ENCODE data around the gene CEP19. TPM values are rescaled to one million over a fixed set of nuclear protein-coding genes. Genes with fewer than 3 reads are reported as not detected.
A peak's percentile ranks its signal among the peaks of the same experiment; 100 is the strongest.
"Not testable (repeated sequence)": the region's sequence is repeated elsewhere in the genome, so short reads cannot be mapped to it uniquely, and the experiment has no call there.

Gene CEP19
- total RNA-seq, 4 donors from 2014 or later: 1.7 to 5.9 TPM; not detected in 2

DNA sequence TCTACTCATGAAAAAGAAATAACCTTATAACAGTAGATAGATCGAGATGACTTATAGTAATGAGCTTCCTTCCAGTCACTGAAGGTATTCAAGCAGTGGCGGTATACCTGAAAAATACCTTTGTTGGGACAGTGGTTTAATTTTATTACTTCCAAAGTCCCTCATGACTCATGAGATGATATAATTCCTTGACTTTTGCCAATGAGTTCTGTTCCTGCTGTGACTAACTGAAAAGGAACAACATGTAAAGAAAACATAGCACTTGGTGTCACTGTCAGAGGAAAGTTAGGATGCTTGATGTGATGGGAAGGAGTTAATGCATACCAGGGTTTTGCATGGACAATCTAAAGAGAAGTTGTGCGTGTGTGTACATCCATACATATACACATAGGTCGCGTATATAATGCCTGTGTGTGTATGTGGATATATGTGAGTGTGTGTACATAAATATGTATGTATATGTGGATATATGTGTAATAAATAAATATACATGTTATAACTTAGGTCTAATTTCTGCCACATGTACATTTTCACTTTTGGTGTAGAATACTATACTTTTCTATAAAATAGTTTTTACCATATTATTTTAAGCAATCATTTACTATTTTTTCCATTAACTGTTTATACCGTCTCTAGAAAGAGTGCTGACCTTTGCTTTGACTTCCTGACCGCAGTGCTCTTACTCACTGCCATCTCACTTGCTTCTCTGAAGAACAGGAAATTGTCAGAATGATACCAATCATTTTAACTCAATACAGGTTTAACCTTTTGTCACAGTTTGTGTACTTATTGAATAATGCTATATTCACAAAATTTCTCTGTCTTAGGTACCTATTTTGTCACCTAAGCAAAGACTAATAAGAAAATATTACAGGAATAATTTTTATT is 15.0 kb upstream of the CEP19 start:
- intact Hi-C loops (cut with DNase I; ENCODE audit: low total_unique reads): no loop called here
- Histone ChIP-seq H3K36me3 (no peaks in the 10 kb centered on the region), H3K27me3 (no peaks in the 10 kb centered on the region), H3K27ac (no peak overlapping the region), H3K4me3 (no peak overlapping the region), H3K4me1 (no peaks in the 10 kb centered on the region), H3K9me3 (no peaks in the 10 kb centered on the region)
- TF ChIP-seq CTCF (IDR thresholded peaks at IDR 0.05): no peak
- no peak for TF ChIP-seq POLR2A (IDR thresholded peaks at IDR 0.05)
- no peak for DNase-seq

GRCh38 chr3:196721097-196721496 is 9.0 kb upstream of the CEP19 start:
- H3K4me1 ChIP-seq: no peaks in the 10 kb centered on the region
- H3K4me3 ChIP-seq: no peak overlapping the region
- no peak for DNase-seq
- no peaks in the 10 kb centered on the region for H3K9me3 ChIP-seq
- no peaks in the 10 kb centered on the region for H3K27me3 ChIP-seq
- intact Hi-C loops (cut with DNase I; ENCODE audit: low total_unique reads): no loop called here
- no peak overlapping the region for H3K27ac ChIP-seq
- H3K36me3 ChIP-seq: no peaks in the 10 kb centered on the region
- TF ChIP-seq POLR2A (IDR thresholded peaks at IDR 0.05) (no peak), CTCF (IDR thresholded peaks at IDR 0.05) (no peak)

DNA sequence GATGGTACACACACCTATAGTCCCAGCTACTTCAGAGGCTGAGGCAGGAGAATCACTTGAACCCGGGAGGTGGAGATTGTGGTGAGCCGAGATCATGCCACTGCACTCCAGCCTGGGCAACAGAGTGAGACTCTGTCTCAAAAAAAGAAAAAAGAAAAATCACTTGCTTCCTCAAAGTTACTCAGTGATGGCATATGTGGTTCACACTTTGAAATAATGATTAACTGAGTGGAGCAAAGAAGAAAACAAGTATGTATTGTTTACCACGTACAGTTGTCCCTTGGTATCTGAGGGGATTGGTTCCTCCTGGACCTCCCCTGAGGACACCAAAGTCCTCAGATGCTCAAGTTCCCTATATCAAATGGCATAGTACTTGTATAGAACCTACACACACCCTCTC is 5.1 kb upstream of the CEP19 start:
- DNase-seq; H3K27me3 ChIP-seq; H3K36me3 ChIP-seq; H3K9me3 ChIP-seq; H3K4me3 ChIP-seq; intact Hi-C loops (cut with DNase I; ENCODE audit: low total_unique reads); H3K4me1 ChIP-seq; H3K27ac ChIP-seq: not testable (repeated sequence)

DNA sequence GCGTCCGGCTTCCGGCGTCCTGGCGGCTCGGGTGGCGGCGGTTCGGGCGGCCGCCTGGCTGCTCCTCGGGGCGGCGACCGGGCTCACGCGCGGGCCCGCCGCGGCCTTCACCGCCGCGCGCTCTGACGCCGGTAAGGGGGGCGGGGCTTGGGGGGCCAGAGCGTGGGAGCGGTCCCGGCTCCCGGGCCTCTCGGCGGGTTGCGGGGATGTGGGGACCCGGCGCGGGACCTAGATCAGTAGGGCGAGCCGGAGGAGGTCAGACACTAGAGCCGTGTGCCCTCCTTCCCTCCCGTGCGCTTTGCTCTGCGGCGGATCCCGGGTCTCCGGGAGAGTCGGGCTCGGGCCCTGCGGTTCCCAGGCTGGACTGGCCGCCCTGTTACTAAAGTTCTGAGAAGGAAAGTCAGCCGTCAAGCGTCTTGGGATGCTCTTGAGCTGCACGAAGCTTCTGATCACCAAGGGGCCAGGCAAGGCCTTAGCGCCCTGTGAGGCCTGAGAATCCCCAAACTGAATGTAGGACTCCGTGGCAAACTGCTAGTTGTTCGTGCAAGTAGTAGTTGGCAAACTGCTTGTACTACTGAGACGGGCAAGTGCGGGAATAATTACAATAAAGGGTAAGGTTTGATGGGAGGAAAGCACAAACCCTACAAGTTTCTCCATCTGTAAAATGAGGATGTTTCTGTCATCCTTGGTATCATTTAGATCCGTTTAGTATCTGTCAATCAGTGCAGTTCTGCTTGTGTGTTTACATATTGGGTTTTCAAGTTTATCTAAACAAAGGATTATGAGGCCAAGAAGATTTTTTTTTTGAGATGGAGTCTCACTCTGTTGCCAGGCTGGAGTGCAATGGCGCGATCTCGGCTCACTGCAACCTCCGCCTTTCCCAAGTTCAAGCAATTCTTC is 714 bp upstream of the CEP19 start:
- no peak for TF ChIP-seq POLR2A (IDR thresholded peaks at IDR 0.05)
- TF ChIP-seq CTCF (IDR thresholded peaks at IDR 0.05): no peak
- intact Hi-C loops (cut with DNase I; ENCODE audit: low total_unique reads): no loop called here
- Histone ChIP-seq H3K36me3 (no peaks in the 10 kb centered on the region), H3K27me3 (no peaks in the 10 kb centered on the region), H3K9me3 (no peaks in the 10 kb centered on the region), H3K4me1 (peaks cover 0 to 6% of the 10 kb centered on the region in 2 donors), H3K4me3 (peak overlapping the region; percentile 73 to 94), H3K27ac (peak overlapping the region; percentile 86 to 89)
- peak; percentile 54 to 71 for DNase-seq

GRCh38 chr3:196708467-196708866 is 3.6 kb downstream of the CEP19 start:
- H3K9me3 ChIP-seq: no peaks in the 10 kb centered on the region
- TF ChIP-seq POLR2A (IDR thresholded peaks at IDR 0.05) (no peak), CTCF (IDR thresholded peaks at IDR 0.05) (no peak)
- DNase-seq: no peak
- H3K36me3 ChIP-seq: no peaks in the 10 kb centered on the region
- H3K27ac ChIP-seq: no peak overlapping the region
- H3K27me3 ChIP-seq: no peaks in the 10 kb centered on the region
- intact Hi-C loops (cut with DNase I; ENCODE audit: low total_unique reads): no loop called here
- no peak overlapping the region for H3K4me3 ChIP-seq
- peaks cover 0 to 6% of the 10 kb centered on the region in 2 donors for H3K4me1 ChIP-seq

Measured in uterus (tissue), 4 donors.